Measurements from ENCODE around the gene FOXO3B. TPM values are rescaled to one million over a fixed set of nuclear protein-coding genes. Genes with fewer than 3 reads are reported as not detected.
A peak's percentile ranks its signal among the peaks of the same experiment; 100 is the strongest.
"Not testable (repeated sequence)": the region's sequence is repeated elsewhere in the genome, so short reads cannot be mapped to it uniquely, and the experiment has no call there.

The FOXO3B gene
- total RNA-seq, 1 donor from 2014 or later: 13.3 TPM

- intact Hi-C loops (cut with DNase I); H3K4me3 ChIP-seq; H3K27me3 ChIP-seq; H3K4me1 ChIP-seq; H3K27ac ChIP-seq; H3K9me3 ChIP-seq; DNase-seq (ENCODE audit: extremely low spot score in 2 of 2); H3K36me3 ChIP-seq: not testable (repeated sequence)
Observed at GRCh38 chr17:18636237-18636636, 45.9 kb downstream of the FOXO3B start.

GRCh38 chr17:18635773-18636172 lies 46.3 kb downstream of the FOXO3B start:
- intact Hi-C loops (cut with DNase I); H3K36me3 ChIP-seq; DNase-seq (ENCODE audit: extremely low spot score in 2 of 2); H3K4me1 ChIP-seq; H3K27me3 ChIP-seq; H3K27ac ChIP-seq; H3K4me3 ChIP-seq; H3K9me3 ChIP-seq: not testable (repeated sequence)

GRCh38 chr17:18634550-18635263 lies 47.4 kb downstream of the FOXO3B start:
- intact Hi-C loops (cut with DNase I); H3K4me1 ChIP-seq; H3K27ac ChIP-seq; DNase-seq (ENCODE audit: extremely low spot score in 2 of 2); H3K27me3 ChIP-seq; H3K9me3 ChIP-seq; H3K36me3 ChIP-seq: not testable (repeated sequence)
- peak overlapping the region in 1 of 2 donors; percentile 33 for H3K4me3 ChIP-seq

Small RNA genes lying within 50 kb of the gene (small RNA-seq; reads per million reads assigned to genes)
- not detected for gene AC026271.2
- not detected for gene AC026271.4

Other genes with a start within 250 kb of the FOXO3B start
- gene LGALS9C, start 205.5 kb downstream of the FOXO3B start, total RNA-seq: 1.2 TPM
- gene TBC1D28, start 37.9 kb downstream of the FOXO3B start, total RNA-seq: not detected
- 0.25 TPM for gene FBXW10, start 61.7 kb upstream of the FOXO3B start, total RNA-seq
- gene TVP23B, start 98.9 kb upstream of the FOXO3B start, total RNA-seq: 21.6 TPM
- gene PRPSAP2, start 175.8 kb upstream of the FOXO3B start, total RNA-seq: 28.0 TPM